Skeletal muscle tissue (tissue), 4 donors: ENCODE results near the gene TULP1. TPM values are rescaled to one million over a fixed set of nuclear protein-coding genes. Genes with fewer than 3 reads are reported as not detected.

Experiments used
- H3K27ac ChIP-seq: one replicate; pipeline ENCODE4 v1.7.0; 2013; ENCODE audit warnings: mild to moderate bottlenecking, low read depth, low read length, inconsistent platforms
- H3K27me3 ChIP-seq, 3 donors: one replicate each; pipeline ENCODE4 v1.7.0; 2013; ENCODE audit warnings: low read length in 3 of 3; ENCODE audit not compliant: control insufficient read depth in 3 of 3, insufficient read depth in 3 of 3
- H3K36me3 ChIP-seq, 3 donors: one replicate each; pipeline ENCODE4 v1.7.0; 2013; ENCODE audit warnings: low read length in 3 of 3; ENCODE audit not compliant: control insufficient read depth in 3 of 3, insufficient read depth in 3 of 3
- H3K4me1 ChIP-seq, 3 donors: one replicate each; pipeline ENCODE4 v1.7.0; 2013; ENCODE audit warnings: low read length in 3 of 3, mild to moderate bottlenecking in 3 of 3; ENCODE audit not compliant: control insufficient read depth in 3 of 3, insufficient read depth in 3 of 3
- H3K4me3 ChIP-seq, 3 donors: one replicate each; pipeline ENCODE4 v1.7.0; 2013; ENCODE audit warnings: low read length in 3 of 3
- H3K9ac ChIP-seq, 3 donors: one replicate each; pipeline ENCODE4 v1.7.0; 2013; ENCODE audit warnings: low read length in 3 of 3, mild to moderate bottlenecking in 3 of 3, moderate library complexity in 2 of 3, low read depth in 1 of 3
- H3K9me3 ChIP-seq, 3 donors: one replicate each; pipeline ENCODE4 v1.7.0; 2013; ENCODE audit warnings: low read length in 3 of 3; ENCODE audit not compliant: control insufficient read depth in 3 of 3
- total RNA-seq: library from RNA; depleted of rRNA; stranded (reverse); fragments of >200 nt; gene quantifications from one replicate; pipeline ENCODE4 v1.2.3, GENCODE V29; 2014
- donor health status: Osteomylitis.

The TULP1 gene
- total RNA-seq, 1 donor from 2014 or later = 0.52 TPM

DNA sequence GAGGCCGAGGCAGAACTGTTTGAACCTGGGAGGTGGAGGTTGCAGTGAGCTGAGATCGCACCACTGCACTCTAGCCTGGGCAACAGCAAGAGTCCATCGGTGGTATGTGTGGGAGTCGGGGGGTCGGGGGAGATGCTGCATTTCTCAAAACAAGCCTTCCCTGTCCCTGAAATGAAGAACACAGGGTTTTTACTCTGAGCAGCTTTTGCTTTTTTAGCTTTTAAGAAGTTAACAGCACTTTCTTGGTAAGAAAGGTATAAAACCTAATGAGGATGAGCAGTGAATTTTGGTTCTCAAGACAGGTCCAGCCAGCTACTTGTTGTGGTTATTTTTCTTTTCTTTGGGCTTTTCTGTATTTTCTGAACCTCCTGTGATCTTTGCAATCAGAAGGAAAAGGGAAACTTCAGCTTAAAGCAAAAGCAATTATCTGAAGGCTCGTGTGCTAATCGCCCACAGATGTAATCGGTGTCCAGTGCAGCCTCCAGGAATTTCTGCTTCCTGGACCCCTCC is 40.8 kb downstream of the TULP1 start:
- no peaks in the 10 kb centered on the region for H3K9me3 ChIP-seq
- peaks cover 26 to 42% (median 39%) of the 10 kb centered on the region in 3 donors for H3K36me3 ChIP-seq
- H3K27ac ChIP-seq = peak overlapping the region; percentile 11
- H3K9ac ChIP-seq = no peak overlapping the region
- H3K27me3 ChIP-seq = no peaks in the 10 kb centered on the region
- peaks cover 16 to 34% (median 30%) of the 10 kb centered on the region in 3 donors for H3K4me1 ChIP-seq
- H3K4me3 ChIP-seq = no peak overlapping the region

DNA sequence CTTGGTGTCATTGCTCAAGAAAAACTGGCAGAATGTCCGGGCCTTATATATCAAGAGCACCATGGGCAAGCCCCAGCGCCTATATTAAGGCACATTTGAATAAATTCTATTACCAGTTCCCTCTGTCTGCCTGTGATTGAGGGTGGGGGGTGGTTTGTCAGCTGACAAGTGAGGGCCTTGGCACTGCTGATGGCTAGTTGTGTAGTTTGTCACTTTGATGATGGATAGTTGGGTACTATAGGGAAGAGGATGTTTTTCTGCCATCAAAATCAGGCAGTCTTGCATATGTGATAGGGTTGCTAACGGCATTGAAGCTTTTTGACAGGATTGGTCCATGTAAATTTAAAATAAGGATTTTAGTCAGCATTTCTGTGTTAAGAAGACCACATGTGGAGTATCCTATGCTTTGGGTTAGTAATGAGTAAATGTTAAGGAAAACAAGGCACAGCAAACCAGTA is 42.0 kb downstream of the TULP1 start:
- H3K27me3 ChIP-seq = no peaks in the 10 kb centered on the region
- H3K9ac ChIP-seq = peak overlapping the region in 1 of 3 donors; percentile 45
- H3K9me3 ChIP-seq = no peaks in the 10 kb centered on the region
- no peak overlapping the region for H3K4me3 ChIP-seq
- no peak overlapping the region for H3K27ac ChIP-seq
- H3K4me1 ChIP-seq = peaks cover 16 to 34% (median 30%) of the 10 kb centered on the region in 3 donors
- H3K36me3 ChIP-seq = peaks cover 27 to 42% (median 41%) of the 10 kb centered on the region in 3 donors

DNA sequence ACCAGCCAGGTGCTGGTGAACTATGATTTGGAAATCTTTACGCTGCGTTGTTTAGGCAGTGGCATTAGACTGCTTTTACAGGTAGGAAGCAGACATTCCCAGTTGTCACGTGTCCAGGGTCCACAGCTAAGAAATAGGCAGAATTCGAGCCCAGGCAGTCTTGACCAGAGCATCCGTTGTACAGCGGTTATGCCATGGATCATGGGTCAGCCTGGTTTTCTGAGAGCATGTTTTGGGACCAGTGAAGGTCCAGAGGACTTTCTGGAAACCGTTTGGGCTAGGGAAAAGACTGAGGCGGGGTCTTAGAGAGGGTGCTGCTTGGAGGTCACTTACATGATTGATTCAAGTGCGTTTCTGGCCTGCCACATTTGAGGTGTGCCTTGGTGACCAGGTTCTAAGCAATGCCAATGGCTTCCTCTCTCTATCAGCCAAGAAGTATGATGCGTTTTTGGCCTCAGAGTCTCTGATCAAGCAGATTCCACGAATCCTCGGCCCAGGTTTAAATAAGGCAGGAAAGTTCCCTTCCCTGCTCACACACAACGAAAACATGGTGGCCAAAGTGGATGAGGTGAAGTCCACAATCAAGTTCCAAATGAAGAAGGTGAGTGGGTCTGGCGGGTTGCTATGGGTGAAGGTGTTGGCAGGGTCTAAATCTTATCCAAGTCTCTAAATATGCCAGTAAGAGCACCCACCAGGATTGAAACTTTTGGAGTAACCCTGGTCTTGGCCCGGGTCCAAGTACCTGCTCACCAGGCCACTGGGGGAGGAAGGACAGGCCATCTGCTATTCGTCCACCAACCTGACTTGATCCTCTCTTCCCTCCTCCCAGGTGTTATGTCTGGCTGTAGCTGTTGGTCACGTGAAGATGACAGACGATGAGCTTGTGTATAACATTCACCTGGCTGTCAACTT is 42.7 kb downstream of the TULP1 start:
- H3K9me3 ChIP-seq = no peaks in the 10 kb centered on the region
- H3K4me3 ChIP-seq = peak overlapping the region; percentile 79 to 95 (median 88)
- H3K36me3 ChIP-seq = peaks cover 24 to 41% (median 35%) of the 10 kb centered on the region in 3 donors
- peaks cover 16 to 34% (median 30%) of the 10 kb centered on the region in 3 donors for H3K4me1 ChIP-seq
- H3K9ac ChIP-seq = peak overlapping the region; percentile 89 to 97 (median 95)
- H3K27me3 ChIP-seq = no peaks in the 10 kb centered on the region
- peak overlapping the region; percentile 92 for H3K27ac ChIP-seq

DNA sequence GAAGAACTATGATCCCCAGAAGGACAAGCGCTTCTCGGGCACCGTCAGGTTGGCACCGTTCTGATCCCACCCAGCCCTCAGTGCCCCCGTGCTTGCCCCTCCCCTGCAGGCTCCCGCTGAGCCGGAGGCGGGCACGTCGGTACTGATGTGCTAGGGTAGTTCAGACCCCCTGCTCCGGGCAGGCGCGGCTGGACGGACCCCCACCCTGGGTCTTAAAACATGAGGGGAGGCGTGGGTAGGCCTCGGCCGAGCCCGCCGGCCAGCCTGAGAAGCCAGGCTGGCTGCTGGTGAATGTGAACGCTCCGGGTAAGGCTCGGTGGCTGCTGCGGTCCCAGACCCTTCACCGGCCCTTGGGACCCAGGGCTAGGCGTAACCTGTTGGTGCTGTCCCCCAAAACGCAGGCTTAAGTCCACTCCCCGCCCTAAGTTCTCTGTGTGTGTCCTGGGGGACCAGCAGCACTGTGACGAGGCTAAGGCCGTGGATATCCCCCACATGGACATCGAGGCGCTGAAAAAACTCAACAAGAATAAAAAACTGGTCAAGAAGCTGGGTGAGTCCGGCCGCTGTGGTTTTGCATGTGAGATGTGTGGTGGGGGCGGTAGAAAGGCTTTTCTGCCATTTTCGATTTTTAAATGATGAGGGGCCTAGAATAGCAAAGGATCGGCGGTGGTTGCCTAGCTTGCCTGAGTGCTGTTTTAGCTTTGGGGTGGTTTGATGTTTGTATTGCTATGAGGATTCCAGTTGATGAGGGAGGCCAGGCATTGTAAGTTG is 43.5 kb downstream of the TULP1 start:
- Histone ChIP-seq H3K9ac (peak overlapping the region; percentile 89 to 97 (median 95)), H3K9me3 (no peaks in the 10 kb centered on the region), H3K27me3 (no peaks in the 10 kb centered on the region), H3K4me3 (peak overlapping the region; percentile 79 to 95 (median 88)), H3K27ac (peak overlapping the region; percentile 92), H3K36me3 (peaks cover 22 to 37% (median 29%) of the 10 kb centered on the region in 3 donors), H3K4me1 (peaks cover 16 to 34% (median 30%) of the 10 kb centered on the region in 3 donors)

DNA sequence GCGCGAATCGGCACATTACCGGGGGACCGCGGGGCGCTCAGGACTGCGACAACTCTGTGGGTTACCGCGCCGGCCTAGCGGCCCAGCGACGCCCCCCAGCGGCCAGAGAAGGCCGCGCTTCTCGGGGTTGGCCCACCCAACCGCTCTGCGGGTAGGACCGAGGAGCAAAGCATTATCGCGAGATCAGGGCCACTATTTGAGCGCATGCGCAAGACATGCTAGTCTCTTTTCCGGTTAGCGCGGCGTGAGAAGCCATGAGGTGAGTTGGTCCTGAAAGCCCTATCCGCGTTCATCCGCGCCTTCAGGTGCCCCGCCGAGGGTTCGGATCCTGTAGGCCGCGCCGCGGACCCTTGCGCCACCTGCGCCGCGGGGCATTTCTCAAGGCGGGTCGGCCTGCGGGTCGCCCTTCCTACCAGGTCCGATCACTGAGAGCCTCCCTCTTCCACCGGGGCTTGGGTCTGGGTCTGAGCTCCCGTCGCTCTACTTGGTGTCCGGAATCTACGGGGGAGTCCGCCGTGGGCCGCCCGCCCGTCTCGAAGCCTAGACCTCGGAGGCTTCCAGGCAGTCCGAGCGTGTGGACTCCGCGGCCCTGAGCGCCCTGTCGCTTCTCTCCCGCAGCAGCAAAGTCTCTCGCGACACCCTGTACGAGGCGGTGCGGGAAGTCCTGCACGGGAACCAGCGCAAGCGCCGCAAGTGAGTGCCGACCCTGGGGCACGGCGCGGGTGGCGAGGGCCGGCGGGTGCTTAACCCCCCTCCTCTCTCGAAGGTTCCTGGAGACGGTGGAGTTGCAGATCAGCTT is 44.3 kb downstream of the TULP1 start, which contains the start of gene RPL10A:
Gene RPL10A, plus strand, starts transcription at position 221 of the 799 bp plus-strand sequence. Its CDS starts 34 bp downstream, at position 255.
- Histone ChIP-seq H3K36me3 (peaks cover 22 to 35% (median 29%) of the 10 kb centered on the region in 3 donors), H3K9ac (peak within 1 kb of the TSS; percentile 89 to 97 (median 95)), H3K4me3 (peak within 1 kb of the TSS; percentile 79 to 95 (median 88)), H3K27me3 (no peaks in the 10 kb centered on the region), H3K4me1 (peaks cover 16 to 34% (median 30%) of the 10 kb centered on the region in 3 donors), H3K9me3 (no peaks in the 10 kb centered on the region), H3K27ac (peak within 1 kb of the TSS; percentile 92)

DNA sequence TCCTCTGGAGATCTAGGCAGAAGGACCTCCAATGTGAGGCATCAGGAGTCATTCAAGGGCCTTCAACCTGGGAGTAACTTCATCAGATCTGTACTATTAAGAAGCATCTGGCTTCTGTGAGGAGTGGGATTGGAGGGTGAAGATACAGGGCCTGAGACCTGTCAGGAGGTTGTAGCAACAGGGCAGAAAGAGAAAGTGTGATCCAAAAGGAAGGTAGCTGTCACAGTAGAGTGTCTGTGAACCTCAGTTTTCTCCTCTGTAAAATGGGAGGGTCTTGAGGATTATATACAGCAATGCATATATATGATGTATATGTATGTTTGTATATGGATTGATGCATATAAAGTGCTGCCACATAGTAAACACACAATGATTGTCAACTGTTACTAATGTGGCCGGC is 47.0 kb downstream of the TULP1 start:
- H3K4me3 ChIP-seq = no peak overlapping the region
- no peaks in the 10 kb centered on the region for H3K9me3 ChIP-seq
- peaks cover 13 to 20% (median 19%) of the 10 kb centered on the region in 3 donors for H3K36me3 ChIP-seq
- no peak overlapping the region for H3K9ac ChIP-seq
- peaks cover 16 to 31% (median 25%) of the 10 kb centered on the region in 3 donors for H3K4me1 ChIP-seq
- H3K27me3 ChIP-seq = no peaks in the 10 kb centered on the region
- no peak overlapping the region for H3K27ac ChIP-seq

DNA sequence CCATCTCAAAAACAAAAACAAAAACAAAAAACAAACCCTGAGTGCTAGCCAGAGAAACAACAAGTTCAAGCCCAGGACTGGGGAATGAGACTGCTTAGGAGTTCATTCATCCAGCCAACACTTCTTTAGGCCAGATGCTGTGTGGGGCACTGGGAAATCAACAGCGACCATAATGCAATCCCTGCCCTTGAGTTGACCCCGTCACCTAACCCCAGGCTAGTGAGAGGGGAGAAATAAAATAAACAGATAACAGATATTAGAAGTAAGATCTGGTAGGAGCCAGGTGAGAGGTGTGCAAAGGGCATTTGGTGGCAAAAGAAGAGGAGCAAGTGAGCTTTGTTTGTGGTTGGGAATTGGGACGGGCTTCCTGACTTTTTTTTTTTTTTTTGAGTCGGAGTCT is 49.4 kb downstream of the TULP1 start:
- Histone ChIP-seq H3K4me3 (no peak overlapping the region), H3K36me3 (peaks cover 15 to 21% (median 16%) of the 10 kb centered on the region in 3 donors), H3K9ac (no peak overlapping the region), H3K27ac (no peak overlapping the region), H3K27me3 (no peaks in the 10 kb centered on the region), H3K4me1 (peaks cover 6 to 9% (median 7%) of the 10 kb centered on the region in 3 donors), H3K9me3 (no peaks in the 10 kb centered on the region)

DNA sequence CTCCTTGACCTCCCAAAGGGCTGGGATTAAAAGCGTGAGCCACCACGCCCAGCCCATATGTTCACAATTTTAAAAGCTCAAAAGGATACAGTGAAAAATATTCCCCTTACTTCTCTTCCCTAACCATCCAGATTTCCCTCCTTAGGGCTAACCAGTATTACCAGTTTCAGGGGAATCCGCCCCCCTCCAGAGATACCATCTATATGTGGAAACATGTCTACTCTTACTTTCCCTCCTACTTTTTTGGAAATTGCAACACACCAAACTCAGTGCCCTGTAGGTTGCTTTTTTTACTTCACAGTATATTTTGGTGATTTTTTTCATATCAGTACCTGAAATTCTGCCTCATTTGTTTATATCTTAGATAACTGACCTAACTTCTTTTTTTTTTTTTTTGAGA is 51.4 kb downstream of the TULP1 start:
- Histone ChIP-seq H3K9me3 (no peaks in the 10 kb centered on the region), H3K27me3 (no peaks in the 10 kb centered on the region), H3K9ac (no peak overlapping the region), H3K4me1 (no peaks in the 10 kb centered on the region), H3K36me3 (peaks cover 18 to 32% (median 20%) of the 10 kb centered on the region in 3 donors), H3K27ac (no peak overlapping the region), H3K4me3 (no peak overlapping the region)

DNA sequence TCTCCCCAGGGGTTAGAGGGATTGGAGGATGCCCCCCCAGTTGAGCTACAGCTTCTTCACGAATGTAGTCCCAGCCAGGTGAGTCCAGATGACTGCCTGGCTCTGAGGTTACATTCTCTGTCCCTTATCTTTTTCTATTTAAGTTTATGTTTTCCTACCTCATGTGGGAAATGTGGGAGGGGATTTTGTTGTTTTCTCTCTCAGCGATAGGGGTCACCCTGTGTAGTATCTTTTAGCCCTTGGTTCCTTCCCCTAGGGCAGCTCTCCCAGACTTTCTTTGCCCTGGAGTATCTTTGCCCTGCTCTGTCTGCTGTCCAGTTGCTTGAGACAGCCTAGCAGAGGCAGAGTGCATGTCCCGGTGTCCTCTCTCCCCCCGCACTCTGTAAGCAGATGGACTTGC is 54.8 kb downstream of the TULP1 start:
- H3K27me3 ChIP-seq = no peaks in the 10 kb centered on the region
- H3K4me3 ChIP-seq = no peak overlapping the region
- peaks cover 27 to 28% (median 27%) of the 10 kb centered on the region in 3 donors for H3K4me1 ChIP-seq
- no peaks in the 10 kb centered on the region for H3K9me3 ChIP-seq
- no peak overlapping the region for H3K27ac ChIP-seq
- H3K36me3 ChIP-seq = peaks cover 19 to 33% (median 22%) of the 10 kb centered on the region in 3 donors
- no peak overlapping the region for H3K9ac ChIP-seq
